Keratinocyte (primary cell): ENCODE data around the gene WRAP73. TPM values are rescaled to one million over a fixed set of nuclear protein-coding genes. Genes with fewer than 3 reads are reported as not detected.

Source experiments
- DNase-seq: peaks from one replicate; pipeline ENCODE4 v3.0.0-alpha.2; 2011; ENCODE audit warnings: low read depth, missing footprints, low spot score
- FAIRE-seq: peaks from 2 replicates; lab custom pipeline; 2011; peaks lifted over from hg19 to GRCh38; lab: Jason Lieb, UNC
- H2AFZ ChIP-seq: 2 replicates; pipeline ENCODE4 v1.6.0; 2012; ENCODE audit warnings: low read length, control low read depth, inconsistent platforms; ENCODE audit not compliant: control insufficient read depth
- H3K27ac ChIP-seq: 2 replicates; pipeline ENCODE4 v1.5.1; 2011; ENCODE audit warnings: low read length; ENCODE audit not compliant: control insufficient read depth, insufficient read depth
- H3K27me3 ChIP-seq: 3 replicates; pipeline ENCODE4 v1.6.0; 2011; ENCODE audit warnings: low read length; ENCODE audit not compliant: control insufficient read depth, insufficient read depth; ENCODE audit errors: extremely low read depth
- H3K36me3 ChIP-seq, 2 experiments: 2 replicates in 1 of 2; 3 replicates in 1 of 2; pipeline ENCODE4 v1.5.1; 2011; ENCODE audit warnings: low read length in 2 of 2, mild to moderate bottlenecking in 1 of 2; ENCODE audit not compliant: control insufficient read depth in 2 of 2, insufficient read depth in 2 of 2; ENCODE audit errors: extremely low read depth in 1 of 2
- H3K4me1 ChIP-seq: 3 replicates; pipeline ENCODE4 v1.5.1; 2011; ENCODE audit warnings: low read length; ENCODE audit not compliant: control insufficient read depth, insufficient read depth; ENCODE audit errors: extremely low read depth
- H3K4me2 ChIP-seq: 3 replicates; pipeline ENCODE4 v1.6.0; 2011; ENCODE audit warnings: low read depth, low read length; ENCODE audit not compliant: control insufficient read depth, insufficient read depth; ENCODE audit errors: extremely low read depth
- H3K4me3 ChIP-seq, 3 experiments: fragments of 200-600 bp in 1 of 3; sonication (generic) in 1 of 3; 2 replicates in 2 of 3; 3 replicates in 1 of 3; pipeline ENCODE4 v1.5.1; 2011 to 2016; ENCODE audit warnings: low read length in 3 of 3, mild to moderate bottlenecking in 3 of 3, control low read depth in 2 of 3, inconsistent platforms in 1 of 3, low read depth in 1 of 3, mixed read lengths in 1 of 3, mixed run types in 1 of 3, moderate library complexity in 1 of 3; ENCODE audit not compliant: control insufficient read depth in 2 of 3, insufficient read depth in 2 of 3; ENCODE audit errors: extremely low read depth in 1 of 3
- H3K79me2 ChIP-seq: 2 replicates; pipeline ENCODE4 v1.6.0; 2012; ENCODE audit warnings: low read length; ENCODE audit not compliant: control insufficient read depth, insufficient read depth
- H3K9ac ChIP-seq: 3 replicates; pipeline ENCODE4 v1.6.0; 2011; ENCODE audit warnings: low read length; ENCODE audit not compliant: control insufficient read depth, insufficient read depth; ENCODE audit errors: extremely low read depth
- H3K9me1 ChIP-seq: 3 replicates; pipeline ENCODE4 v1.6.0; 2011; ENCODE audit warnings: low read length; ENCODE audit not compliant: control insufficient read depth, insufficient read depth; ENCODE audit errors: extremely low read depth
- H3K9me3 ChIP-seq: 2 replicates; pipeline ENCODE4 v1.5.1; 2012; ENCODE audit warnings: low read depth, low read length; ENCODE audit not compliant: control insufficient read depth
- H4K20me1 ChIP-seq: 3 replicates; pipeline ENCODE4 v1.6.0; 2011; ENCODE audit warnings: low read length; ENCODE audit not compliant: control insufficient read depth, insufficient read depth; ENCODE audit errors: extremely low read depth
- CTCF ChIP-seq, 3 experiments: IDR thresholded peaks in 1 of 3; conservative IDR thresholded peaks in 1 of 3; optimal IDR thresholded peaks in 1 of 3; 2 replicates in 2 of 3; 3 replicates in 1 of 3; pipeline versions ENCODE3 to v1.5.1; 2011; ENCODE audit warnings: low read length in 3 of 3, mild to moderate bottlenecking in 3 of 3, moderate library complexity in 2 of 3, control low read depth in 1 of 3, inconsistent platforms in 1 of 3; ENCODE audit not compliant: insufficient read depth in 2 of 3; ENCODE audit errors: extremely low read depth in 1 of 3
- EZH2 ChIP-seq: IDR thresholded peaks from one replicate; pipeline ENCODE4 v1.6.1; 2012; ENCODE audit warnings: inconsistent platforms, mild to moderate bottlenecking, low read length, moderate library complexity
- dilution Hi-C: fragments of 300-500 bp; cut with MboI; formaldehyde crosslinking; loops from one replicate; pipeline ENCODE4 v1.7.0; 2020; ENCODE audit warnings: low sequenced_read_pairs; ENCODE audit not compliant: extremely low pct_ligation_motif_present
- polyA plus RNA-seq, 5 experiments: library from polyadenylated mRNA; depleted of rRNA in 3 of 5; stranded (reverse) in 3 of 5; stranded (forward) in 1 of 5; unstranded in 1 of 5; fragments of >200 nt; gene quantifications; 1 replicate in 1 of 5; 2 replicates in 3 of 5; 3 replicates in 1 of 5; pipeline versions ENCODE4 v1.2.1 to v1.2.3, GENCODE V29; 2011 to 2012; ENCODE audit warnings: missing spikeins in 2 of 5, low read depth in 1 of 5, low replicate concordance in 1 of 5

WRAP73 gene
- polyA plus RNA-seq, 1 donor (not counting 4 experiments of a cell fraction or from before 2014, with no cell fraction given), result 18.9 TPM

DNA sequence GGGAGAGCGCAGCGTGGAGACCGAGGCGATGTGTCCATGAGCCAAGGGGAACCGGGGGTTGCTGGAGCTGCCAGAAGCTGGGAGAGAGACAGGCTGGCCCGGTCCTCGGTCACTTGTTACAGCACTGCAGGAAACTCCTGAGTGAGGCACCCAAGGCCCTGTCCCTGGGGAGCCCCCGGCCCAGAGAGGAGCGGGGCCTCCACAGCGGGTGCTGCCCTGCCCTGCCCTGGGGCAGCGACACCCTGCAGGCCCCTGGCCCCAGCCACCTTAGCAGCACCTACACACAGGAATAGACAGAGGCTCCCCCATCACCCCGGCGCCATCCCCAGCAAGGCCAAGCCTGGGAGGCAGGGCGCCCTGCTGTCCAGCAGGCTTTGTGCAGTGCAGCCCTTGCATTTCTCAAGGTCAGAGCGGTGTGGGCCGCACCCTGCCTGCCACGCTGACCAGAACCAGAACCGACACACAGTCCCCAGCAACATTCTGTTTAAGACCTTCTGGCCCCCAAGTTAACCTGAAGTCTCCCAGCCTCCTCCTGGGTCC is 32.0 kb downstream of the WRAP73 start:
- dilution Hi-C loops, result no loop called here
- H3K4me2 ChIP-seq, result no peak overlapping the region
- no peaks in the 10 kb centered on the region for H3K36me3 ChIP-seq
- H3K9ac ChIP-seq, result no peak overlapping the region
- no peaks in the 10 kb centered on the region for H3K9me1 ChIP-seq
- no peak overlapping the region for H3K27ac ChIP-seq
- no peaks in the 10 kb centered on the region for H3K79me2 ChIP-seq
- DNase-seq (no peak), FAIRE-seq (no peak)
- no peaks in the 10 kb centered on the region for H3K9me3 ChIP-seq
- H3K27me3 ChIP-seq, result no peaks in the 10 kb centered on the region
- no peaks in the 10 kb centered on the region for H4K20me1 ChIP-seq
- no peak for TF ChIP-seq CTCF (optimal IDR thresholded peaks at IDR 0.05 in 1 of 3, IDR thresholded peaks at IDR 0.05 in 1 of 3, conservative IDR thresholded peaks at IDR 0.05 in 1 of 3; ENCODE audit: extremely low read depth in 1 of 3, insufficient read depth in 2 of 3, low read length in 3 of 3)
- TF ChIP-seq EZH2, result no peak
- no peak overlapping the region for H3K4me3 ChIP-seq
- H2AFZ ChIP-seq, result no peak overlapping the region
- H3K4me1 ChIP-seq, result peaks cover 8% of the 10 kb centered on the region

DNA sequence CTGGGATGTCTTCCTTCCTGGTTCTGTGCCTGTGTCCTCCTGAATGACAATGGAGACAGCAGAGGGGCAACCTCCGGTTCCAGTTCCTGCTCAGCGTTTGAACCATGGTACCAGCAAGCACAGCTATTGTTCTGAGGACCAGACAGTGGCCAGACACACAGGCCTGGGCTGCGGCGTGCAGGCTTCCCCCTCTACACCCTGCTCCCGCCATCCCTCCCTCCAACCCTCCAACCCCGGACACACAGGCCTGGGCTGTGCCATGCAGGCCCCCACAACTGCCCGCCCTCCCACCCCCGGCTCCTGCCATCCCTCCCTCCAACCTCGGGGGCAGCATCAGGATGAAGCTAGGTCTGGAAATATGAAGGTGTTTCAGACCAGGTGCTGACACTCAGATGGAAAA is 33.0 kb downstream of the WRAP73 start:
- Histone ChIP-seq H4K20me1 (no peaks in the 10 kb centered on the region), H3K27me3 (peaks cover 3% of the 10 kb centered on the region), H3K9me3 (no peaks in the 10 kb centered on the region), H3K27ac (no peak overlapping the region), H3K9me1 (no peaks in the 10 kb centered on the region), H3K4me3 (no peak overlapping the region), H3K79me2 (no peaks in the 10 kb centered on the region), H3K36me3 (no peaks in the 10 kb centered on the region), H3K4me1 (peaks cover 8% of the 10 kb centered on the region), H3K4me2 (no peak overlapping the region), H3K9ac (no peak overlapping the region), H2AFZ (no peak overlapping the region)
- no peak for FAIRE-seq
- dilution Hi-C loops, result no loop called here
- DNase-seq, result no peak
- no peak for TF ChIP-seq CTCF (optimal IDR thresholded peaks at IDR 0.05 in 1 of 3, IDR thresholded peaks at IDR 0.05 in 1 of 3, conservative IDR thresholded peaks at IDR 0.05 in 1 of 3; ENCODE audit: extremely low read depth in 1 of 3, insufficient read depth in 2 of 3, low read length in 3 of 3)
- no peak for TF ChIP-seq EZH2
